ENCODE data around the gene CLCN1.

The CLCN1 gene

GRCh38 chr7:143292876-143293275, 23.0 kb upstream of the CLCN1 start:
- in situ Hi-C loops (cut with MboI; ENCODE audit: low sequenced_read_pairs): no loop called here

- in situ Hi-C loops (cut with MboI; ENCODE audit: low sequenced_read_pairs): no loop called here
Measured at GRCh38 chr7:143295870-143296269, 20.0 kb upstream of the CLCN1 start.

GRCh38 chr7:143296686-143297085, 19.2 kb upstream of the CLCN1 start:
- in situ Hi-C loops (cut with MboI; ENCODE audit: low sequenced_read_pairs): no loop called here

GRCh38 chr7:143299346-143299745, 16.6 kb upstream of the CLCN1 start:
- in situ Hi-C loops (cut with MboI; ENCODE audit: low sequenced_read_pairs): no loop called here

- in situ Hi-C loops (cut with MboI; ENCODE audit: low sequenced_read_pairs): no loop called here
Measured at GRCh38 chr7:143299840-143300239, 16.1 kb upstream of the CLCN1 start.

GRCh38 chr7:143300959-143301935, 14.7 kb upstream of the CLCN1 start:
- in situ Hi-C loops (cut with MboI; ENCODE audit: low sequenced_read_pairs): no loop called here

- in situ Hi-C loops (cut with MboI; ENCODE audit: low sequenced_read_pairs): no loop called here
Measured at GRCh38 chr7:143303733-143304132, 12.2 kb upstream of the CLCN1 start.

GRCh38 chr7:143304938-143305337, 11.0 kb upstream of the CLCN1 start:
- in situ Hi-C loops (cut with MboI; ENCODE audit: low sequenced_read_pairs): no loop called here

GRCh38 chr7:143305423-143306070, 10.4 kb upstream of the CLCN1 start:
- in situ Hi-C loops (cut with MboI; ENCODE audit: low sequenced_read_pairs): no loop called here

GRCh38 chr7:143308632-143309031, 7.3 kb upstream of the CLCN1 start:
- in situ Hi-C loops (cut with MboI; ENCODE audit: low sequenced_read_pairs): no loop called here

GRCh38 chr7:143314127-143314526, 1.8 kb upstream of the CLCN1 start:
- in situ Hi-C loops (cut with MboI; ENCODE audit: low sequenced_read_pairs): no loop called here

- in situ Hi-C loops (cut with MboI; ENCODE audit: low sequenced_read_pairs): no loop called here
Measured at GRCh38 chr7:143316492-143316891, 581 bp downstream of the CLCN1 start.

- in situ Hi-C loops (cut with MboI; ENCODE audit: low sequenced_read_pairs): no loop called here
Measured at GRCh38 chr7:143318661-143319060, 2.8 kb downstream of the CLCN1 start.

- in situ Hi-C loops (cut with MboI; ENCODE audit: low sequenced_read_pairs): no loop called here
Measured at GRCh38 chr7:143320620-143321019, 4.7 kb downstream of the CLCN1 start.

GRCh38 chr7:143321242-143321641, 5.3 kb downstream of the CLCN1 start:
- in situ Hi-C loops (cut with MboI; ENCODE audit: low sequenced_read_pairs): no loop called here

- in situ Hi-C loops (cut with MboI; ENCODE audit: low sequenced_read_pairs): no loop called here
Measured at GRCh38 chr7:143321734-143322133, 5.8 kb downstream of the CLCN1 start.

- in situ Hi-C loops (cut with MboI; ENCODE audit: low sequenced_read_pairs): no loop called here
Measured at GRCh38 chr7:143322760-143323633, 7.1 kb downstream of the CLCN1 start.

GRCh38 chr7:143323653-143324052, 7.7 kb downstream of the CLCN1 start:
- in situ Hi-C loops (cut with MboI; ENCODE audit: low sequenced_read_pairs): no loop called here

- in situ Hi-C loops (cut with MboI; ENCODE audit: low sequenced_read_pairs): no loop called here
Measured at GRCh38 chr7:143325240-143325639, 9.3 kb downstream of the CLCN1 start.

- in situ Hi-C loops (cut with MboI; ENCODE audit: low sequenced_read_pairs): no loop called here
Measured at GRCh38 chr7:143327903-143328302, 12.0 kb downstream of the CLCN1 start.
